Activated naive CD4-positive, alpha-beta T cell treated with anti-CD3 and anti-CD28 coated beads, Interleukin-2, amount 10 ng/mL, durations not matched to agents 5 hours and 36 hours (primary cell): ENCODE measurements around the gene SGMS2. TPM values are rescaled to one million over a fixed set of nuclear protein-coding genes. Genes with fewer than 3 reads are reported as not detected.

Experiments
- total RNA-seq, 2 experiments: library from RNA; stranded (reverse); gene quantifications; one replicate each; pipeline ENCODE4 v1.2.3, GENCODE V29; 2021

The SGMS2 gene
- under 1 TPM in 1 of 2 experiments, not detected in 1; 0.05 TPM for total RNA-seq

DNA sequence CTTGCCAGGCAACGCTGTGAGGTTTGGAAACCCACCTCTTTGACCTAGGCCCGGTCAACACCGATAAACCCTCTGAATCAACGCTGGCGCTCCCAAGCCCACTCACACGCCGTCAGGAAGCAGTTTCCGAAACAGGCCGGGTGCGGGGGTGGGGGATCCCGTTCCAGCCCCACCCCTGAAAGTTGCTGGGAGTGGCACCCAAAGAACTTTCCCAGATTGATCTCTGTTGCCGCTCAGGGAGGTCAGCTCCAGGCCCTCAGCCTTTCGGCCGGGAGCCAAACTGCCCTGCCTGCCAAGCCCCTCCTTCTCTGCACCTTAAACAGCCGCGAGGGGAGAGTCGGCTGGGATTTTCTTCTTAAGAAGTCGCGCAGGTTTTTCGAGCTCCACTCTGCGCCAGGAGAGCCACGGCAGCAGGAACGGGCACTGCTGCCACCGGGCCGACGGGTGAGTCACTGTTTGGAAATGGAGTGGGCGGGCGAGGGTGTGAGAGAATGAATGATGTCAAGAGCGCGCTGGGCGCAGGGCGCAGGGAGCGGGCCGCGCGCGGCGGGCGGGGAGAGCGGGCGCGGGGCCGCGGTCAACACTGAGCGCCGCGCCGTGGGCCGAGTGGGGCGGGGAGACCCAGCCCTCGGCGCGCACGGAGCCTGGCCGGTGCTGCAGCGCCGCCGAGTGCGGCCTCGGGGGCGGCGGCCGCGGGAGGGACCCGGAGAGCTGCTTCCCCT lies at the start of gene SGMS2:
Gene SGMS2, plus strand, starts transcription at position 583 of the 722 bp plus-strand sequence. CDS start 70,622 bp downstream, outside the sequence.

DNA sequence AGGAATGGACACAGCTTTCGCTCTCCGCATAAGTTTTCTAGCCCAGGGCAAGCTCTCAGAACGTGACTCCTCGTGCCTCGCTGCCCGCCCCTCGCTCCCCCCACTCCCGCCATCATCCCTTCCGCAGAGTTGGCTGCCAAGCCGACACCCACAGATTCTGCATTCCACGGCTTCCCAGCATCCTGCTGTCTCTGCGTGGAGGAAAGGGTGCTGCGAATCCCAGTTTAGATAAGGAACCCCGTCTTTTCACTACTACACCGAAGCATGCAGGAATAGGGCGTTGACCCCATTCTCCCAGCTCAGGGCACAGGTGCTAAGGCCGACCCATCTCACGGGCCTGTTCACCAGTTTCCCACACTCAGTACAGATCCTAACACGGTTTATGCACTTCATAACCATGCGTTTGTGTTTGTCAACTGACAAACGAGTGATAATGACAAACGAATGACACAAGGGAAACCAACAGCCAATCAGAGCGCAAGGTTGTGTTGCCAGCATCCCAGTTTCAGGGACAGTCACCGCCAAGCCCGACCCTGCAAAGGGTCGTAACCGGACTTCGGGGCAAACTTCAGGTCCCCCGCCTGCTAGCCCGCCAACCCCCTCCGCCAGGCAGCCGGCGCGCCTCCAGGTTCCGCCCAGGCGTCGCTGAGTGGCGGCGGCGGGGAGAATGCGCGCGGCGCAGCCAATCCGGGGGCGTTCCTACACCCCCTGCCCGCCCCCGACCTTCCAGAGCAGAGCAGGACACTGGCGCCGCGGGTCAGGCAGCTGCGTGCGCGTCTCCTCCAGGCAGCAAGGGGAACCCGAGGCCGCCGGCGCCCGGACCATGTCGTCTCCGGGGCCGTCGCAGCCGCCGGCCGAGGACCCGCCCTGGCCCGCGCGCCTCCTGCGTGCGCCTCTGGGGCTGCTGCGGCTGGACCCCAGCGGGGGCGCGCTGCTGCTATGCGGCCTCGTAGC lies 106.4 kb downstream of the SGMS2 start, which contains the start of gene CYP2U1:
Gene CYP2U1, plus strand, starts transcription at position 729 of the 954 bp plus-strand sequence. Its CDS starts 95 bp downstream, at position 824.

Other genes starting within 250 kb of the SGMS2 start
- 10 to 100 TPM; 18.6 to 20.8 TPM for gene PAPSS1, start 104.7 kb upstream of the SGMS2 start, total RNA-seq
- gene CYP2U1, start 106.6 kb downstream of the SGMS2 start, total RNA-seq = 1 to 10 TPM; 3.3 to 3.4 TPM
- gene HADH, start 165.0 kb downstream of the SGMS2 start, total RNA-seq = 10 to 100 TPM; 44.7 to 46.0 TPM